Measurements from ENCODE around the gene ZNF444.
A peak's percentile ranks its signal among the peaks of the same experiment; 100 is the strongest.
"Not testable (repeated sequence)": the region's sequence is repeated elsewhere in the genome, so short reads cannot be mapped to it uniquely, and the experiment has no call there.

The ZNF444 gene

DNA sequence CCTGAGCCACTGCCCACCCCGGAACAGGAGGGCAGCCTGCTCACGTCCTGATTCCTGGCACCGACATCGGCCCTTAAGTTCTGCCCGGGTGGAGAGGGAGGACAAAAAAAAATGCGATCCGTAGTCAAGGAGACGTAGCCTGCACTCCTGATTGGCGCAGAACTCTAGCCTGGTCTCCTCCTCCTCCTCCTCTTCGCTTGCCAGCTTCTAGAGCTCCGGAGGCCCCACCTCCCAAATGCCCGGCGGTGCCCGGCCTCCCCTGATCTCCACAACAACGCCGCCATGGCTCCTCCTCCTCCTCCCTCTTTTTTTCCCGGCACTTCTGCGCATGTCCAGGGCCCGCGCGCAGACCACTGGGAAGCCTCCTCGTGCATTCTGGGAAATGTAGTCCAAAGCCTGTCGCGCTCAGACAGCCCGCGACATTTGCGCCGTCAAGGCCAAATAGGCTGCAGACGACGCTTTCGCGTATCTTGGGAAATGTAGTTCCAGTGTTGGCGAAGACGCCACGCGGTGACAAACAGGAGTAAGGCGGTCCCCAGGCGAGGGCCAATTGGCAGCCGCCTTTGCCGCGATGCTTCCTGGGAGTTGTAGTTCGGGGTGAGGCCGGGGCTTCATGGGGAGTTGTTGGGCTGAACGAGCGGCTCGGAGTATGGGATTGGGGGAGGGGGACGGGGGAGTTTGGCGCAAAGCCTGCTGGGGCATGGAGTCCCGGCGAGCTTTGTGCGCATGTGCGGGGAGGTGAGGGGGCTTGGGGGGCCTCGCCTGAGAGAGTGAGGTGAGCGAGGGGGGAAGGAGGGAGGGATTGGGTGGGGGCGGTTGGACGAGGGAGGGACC is at the start of gene ZNF444:
TSS of gene ZNF444 (plus strand) at position 705 of the 834 bp plus-strand sequence. CDS start 5,625 bp downstream, outside the sequence.
- DNase-seq, result peak; percentile 96 to 99

DNA sequence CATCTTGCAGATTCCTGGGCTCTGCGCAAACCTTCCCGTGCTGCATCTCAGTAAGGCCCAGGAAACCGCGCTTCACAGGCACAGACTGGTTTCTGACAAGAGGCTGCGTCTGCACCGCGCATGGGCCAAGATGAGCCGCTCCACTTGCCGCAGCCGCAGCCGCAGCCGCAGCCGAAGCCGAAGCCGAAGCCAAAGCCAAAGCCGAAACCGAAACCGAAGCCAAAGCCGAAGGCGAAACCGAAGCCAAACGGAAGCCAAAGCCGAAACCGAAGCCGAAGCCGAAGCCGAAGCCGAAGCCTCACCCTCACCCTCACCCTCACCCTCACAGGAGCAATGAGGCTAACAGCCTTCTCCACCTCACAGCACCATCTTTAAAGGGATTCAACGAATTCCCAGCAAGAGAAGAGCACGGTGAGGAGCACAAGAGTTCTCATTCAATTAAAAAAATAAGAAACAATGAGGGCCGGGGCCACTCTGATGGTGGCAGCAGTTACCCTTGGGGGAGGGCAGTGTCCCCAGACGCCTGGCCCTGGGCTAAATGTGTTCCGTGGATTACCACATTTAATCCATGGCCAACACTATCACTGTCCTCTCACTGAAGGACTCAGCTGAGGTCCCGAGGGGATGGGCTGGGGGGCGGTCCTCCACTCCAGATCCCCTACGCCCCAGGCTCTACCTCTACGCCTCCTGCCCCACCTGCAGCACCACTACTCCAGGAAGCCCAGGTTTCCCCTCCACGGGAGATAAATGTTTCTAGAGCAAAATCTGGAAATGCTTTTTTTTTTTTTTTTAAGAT is 49.1 kb upstream of the ZNF444 start:
- DNase-seq, result peak; percentile 36 to 68

DNA sequence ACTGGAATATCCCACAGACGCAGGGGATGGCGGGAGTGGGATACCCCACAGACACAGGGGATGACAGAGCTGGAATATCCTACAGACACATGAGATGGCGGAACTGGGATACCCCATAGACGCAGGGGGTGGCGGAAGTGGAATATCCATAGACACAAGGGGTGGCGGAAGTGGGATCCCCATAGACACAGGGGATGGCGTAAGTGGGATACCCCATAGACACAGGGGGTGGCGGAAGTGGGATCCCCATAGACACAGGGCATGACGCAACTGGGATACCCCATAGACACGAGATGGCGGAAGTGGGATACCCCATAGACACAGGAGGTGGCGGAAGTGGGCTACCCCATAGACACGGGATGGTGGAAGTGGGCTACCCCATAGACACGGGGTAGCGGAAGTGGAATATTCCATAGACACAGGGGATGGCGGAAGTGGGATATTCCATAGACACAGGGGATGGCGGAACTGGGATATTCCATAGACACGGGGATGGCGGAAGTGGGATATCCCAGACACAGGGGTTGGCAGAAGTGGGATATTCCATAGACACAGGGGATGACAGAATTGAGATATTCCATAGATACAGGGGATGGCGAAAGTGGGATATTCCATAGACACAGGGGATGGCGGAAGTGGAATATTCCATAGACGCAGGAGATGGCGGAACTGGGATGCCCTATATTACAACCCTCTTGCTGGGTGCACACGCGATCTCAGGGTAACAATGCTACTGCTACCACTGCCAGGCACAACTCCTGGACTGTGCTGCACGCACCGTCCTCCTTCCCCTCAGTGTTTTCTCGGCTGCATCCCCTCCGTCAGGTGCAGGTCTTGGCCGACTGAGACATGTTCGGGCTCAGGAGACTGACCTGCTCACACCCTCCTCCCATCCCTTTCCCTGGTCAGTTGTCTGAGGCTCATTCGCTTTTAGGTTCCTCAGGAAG is 48.1 kb upstream of the ZNF444 start:
- DNase-seq, result no peak

DNA sequence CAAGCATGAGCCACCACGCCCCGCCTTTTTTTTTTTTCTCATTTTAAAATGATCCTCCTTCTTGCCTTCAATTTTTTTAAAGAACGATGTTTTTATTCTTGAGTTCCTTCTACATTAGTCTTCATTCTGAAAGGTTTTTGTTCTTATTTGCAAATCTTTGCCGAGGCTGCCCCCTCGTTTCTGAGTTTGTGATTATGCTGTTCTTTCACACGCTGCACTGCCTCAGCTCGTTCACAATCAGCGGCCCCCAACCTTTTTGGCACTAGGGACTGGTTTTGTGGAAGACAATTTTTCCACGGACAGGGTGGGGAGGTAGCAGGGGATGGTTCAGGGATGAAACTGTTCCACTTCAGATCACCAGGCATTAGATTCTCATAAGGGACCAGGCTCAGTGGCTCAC is 46.6 kb upstream of the ZNF444 start:
- no peak for DNase-seq

DNA sequence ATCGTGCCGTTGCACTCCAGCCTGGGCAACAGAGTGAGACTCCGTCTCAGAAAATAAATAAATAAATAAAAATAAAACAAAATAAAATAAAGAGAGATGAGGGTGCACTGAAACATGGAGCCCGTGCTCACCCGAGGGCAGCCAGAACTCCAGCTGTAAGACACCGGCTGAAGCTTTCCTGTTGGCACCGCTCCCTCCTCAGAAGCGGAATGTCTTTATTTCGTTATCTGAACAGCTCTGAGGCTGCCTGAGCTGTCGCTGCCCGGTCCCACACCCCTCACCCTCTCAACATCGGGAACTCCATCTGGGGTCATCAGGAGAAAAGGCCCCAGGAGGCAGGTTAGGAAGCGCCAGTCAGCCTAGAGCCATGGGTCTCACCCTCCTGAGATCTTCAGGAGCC is 44.4 kb upstream of the ZNF444 start:
- no peak for DNase-seq

DNA sequence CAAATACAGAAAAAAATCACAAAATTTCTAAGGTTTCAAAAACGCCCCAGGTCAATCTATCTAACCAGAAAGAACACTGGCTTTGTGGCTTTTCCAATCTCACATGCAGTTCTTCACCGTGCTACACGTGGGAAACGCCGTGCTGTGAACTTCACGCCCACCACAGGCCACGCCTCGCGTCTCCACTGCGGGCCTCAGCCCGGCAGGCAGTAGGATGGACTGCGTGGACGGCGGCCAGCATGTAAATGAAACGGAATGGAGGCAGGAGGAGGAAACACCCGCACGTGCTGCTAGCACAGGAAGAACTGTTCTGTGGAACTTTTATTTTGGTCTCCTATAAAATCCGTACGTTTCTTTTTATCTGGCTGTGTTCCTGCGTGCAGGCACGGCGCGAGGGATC is 43.8 kb upstream of the ZNF444 start:
- no peak for DNase-seq

DNA sequence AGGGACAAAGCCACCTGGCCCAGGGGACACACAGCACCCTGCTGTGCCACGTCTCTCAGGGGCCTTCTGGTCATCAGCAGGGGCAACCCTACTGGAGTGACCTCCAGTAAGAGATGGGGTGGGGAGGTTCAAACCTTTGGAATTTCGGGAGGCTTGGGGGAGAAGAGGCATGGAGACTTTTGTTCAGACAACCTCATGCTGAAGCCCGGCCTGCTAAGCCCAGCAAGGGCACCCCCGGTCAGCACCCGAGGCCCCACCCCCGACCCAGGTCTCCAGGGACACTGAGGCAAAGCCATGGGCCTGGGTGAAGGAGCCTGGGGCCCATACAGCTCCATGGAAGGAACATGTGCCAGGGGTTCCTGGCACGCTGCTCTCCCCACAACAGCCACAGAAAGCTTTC is 43.3 kb upstream of the ZNF444 start:
- no peak for DNase-seq

DNA sequence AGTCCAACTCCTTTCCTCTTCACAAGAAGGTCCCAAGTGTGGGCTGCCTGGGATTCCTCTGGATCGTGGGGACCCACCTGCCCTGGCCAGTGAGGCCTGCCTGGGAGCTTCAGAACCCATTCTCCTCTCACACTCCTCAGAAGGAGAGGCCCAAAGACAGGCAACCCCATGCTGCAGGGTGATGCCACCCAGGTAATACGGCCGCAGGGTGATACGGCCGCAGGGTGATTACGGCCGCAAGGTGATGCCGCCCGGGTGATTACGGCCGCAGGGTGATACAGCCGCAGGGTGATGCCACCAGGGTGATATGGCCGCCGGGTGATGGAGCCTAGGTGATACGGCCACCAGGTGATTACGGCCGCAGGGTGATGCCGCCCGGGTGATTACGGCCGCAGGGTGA is 42.9 kb upstream of the ZNF444 start:
- DNase-seq, result not testable (repeated sequence)

DNA sequence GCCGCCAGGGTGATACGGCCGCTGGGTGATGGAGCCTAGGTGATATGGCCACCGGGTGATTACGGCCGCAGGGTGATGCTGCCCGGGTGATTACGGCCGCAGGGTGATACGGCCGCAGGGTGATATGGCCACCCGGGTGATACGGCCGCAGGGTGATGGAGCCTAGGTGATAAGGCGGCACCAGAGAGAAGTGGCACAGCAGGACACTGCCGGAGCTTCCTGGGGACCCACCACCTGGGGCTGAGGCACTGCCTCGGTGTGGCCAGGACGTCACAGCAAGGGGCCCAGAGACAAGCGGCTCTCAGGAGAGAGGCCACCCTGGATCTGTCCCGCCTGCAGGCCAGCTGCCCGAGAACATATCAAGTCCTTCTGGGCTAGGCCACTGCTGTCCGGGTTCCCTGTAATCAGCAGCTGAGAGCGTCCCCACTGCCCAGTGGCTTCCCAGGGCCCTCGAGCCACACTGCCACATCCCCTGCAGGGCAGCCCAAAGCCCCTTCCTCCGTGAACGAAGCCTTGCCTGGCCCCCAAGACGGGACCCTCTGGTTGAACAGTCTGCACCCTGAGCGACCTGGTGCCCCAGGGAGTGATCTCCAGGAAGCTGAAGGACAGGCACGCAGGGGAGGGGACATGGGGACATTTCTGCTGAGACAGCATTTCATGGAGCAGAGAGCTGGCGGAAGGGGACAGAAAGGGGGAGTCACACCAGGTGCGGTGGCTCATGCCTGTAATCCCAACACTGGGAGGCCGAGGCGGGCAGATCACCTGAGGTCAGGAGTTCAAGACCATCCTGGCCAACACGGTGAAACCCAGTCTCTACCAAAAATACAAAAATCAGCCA is 42.1 kb upstream of the ZNF444 start:
- DNase-seq, result no peak

DNA sequence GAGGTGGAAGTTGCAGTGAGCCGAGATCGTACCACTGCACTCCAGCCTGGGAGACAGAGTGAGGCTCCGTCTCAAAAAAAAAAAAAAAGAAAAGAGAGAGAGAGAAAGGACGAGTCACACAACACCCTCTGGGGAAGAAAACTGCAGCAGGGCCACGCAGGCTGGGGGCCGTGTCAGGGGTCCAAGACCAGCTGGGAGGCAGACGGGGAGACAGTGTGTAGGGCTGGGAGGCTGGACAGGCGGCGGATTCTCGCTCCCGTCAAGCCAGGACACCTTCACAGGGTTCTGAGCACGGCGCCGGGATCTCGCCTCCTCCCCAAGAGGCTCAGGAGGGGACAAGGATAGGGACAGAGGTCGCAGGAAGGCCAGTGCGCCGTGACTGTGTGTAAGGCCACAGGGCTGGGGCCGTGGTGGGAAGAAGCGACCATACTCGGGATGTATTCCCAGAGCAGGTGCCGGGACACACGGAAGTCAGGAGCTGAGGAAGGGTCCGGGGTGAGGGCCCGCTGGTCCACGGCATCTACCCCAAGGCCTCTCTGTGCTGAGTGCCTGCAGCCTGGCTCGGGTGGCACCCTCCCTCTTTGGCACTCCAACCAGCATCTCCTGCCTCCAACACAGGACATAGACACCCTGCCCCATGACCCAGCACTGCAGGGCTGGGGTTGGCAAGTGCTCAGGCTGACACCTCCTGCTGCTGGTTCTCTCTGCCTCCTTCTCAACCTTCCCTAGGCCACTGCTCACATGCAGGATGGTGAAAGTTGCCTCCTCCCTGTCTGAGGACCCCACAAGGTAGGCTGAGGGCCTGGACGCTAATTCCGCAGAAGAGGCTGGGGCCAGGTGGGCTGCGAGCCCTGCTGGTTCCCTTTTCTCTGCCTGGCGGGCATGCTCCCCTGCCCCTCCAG is 41.2 kb upstream of the ZNF444 start:
- DNase-seq, result no peak

DNA sequence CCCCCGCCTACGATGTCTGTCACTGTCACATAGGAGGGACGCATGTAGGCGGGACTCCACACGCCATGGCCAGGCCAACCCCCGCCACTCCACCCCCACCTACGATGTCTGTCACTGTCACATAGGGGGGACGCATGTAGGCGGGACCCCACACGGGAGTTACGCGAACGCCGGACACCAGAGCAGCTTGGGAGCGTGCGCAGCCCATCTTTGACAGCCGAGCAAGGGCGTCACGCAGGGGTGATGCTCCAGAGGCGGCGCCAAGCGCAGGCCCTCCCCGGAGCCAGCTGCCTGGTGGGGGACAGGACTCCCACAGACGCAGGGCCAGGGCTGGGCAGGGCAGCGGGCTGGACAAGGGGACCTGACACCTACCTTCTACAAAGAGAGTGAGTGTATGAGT is 40.0 kb upstream of the ZNF444 start:
- DNase-seq, result no peak

DNA sequence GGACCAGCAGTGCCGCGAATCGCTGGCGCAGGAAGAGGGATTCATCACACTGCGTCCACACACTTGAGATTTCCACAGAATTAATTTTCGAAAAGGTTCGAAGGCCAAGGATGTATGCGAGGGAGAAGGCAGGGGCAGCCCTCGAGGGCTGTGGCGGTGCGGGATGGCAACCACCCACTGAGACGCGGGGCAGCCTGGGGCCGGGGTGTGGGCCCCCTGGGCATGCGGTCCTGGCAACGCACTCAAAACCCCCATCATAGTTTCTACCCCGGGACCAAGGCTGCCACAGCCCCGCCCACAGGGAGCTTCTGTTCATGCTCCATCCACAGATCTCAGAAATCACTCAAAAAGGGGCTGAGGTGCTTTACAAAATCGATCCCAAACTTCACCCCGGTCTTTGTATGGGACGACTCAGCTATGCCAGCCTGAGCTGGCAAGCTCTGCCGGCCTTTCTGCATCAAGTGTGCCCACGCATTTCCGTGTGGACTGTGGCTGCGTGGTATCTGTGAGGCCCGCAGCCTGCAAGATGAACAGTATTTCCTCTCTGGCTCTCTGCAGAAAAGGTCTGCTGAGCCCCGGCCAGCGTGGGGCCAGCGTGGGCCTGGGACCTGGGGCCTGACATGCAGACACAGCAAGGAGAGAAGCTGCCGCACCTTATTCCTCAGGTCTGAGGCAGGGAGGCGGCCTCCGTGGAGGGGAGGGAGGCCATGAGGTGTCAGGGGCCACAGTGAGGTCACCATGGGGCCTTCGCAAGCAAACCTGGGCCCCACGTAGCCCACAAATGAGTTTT is 39.1 kb upstream of the ZNF444 start:
- DNase-seq, result no peak

DNA sequence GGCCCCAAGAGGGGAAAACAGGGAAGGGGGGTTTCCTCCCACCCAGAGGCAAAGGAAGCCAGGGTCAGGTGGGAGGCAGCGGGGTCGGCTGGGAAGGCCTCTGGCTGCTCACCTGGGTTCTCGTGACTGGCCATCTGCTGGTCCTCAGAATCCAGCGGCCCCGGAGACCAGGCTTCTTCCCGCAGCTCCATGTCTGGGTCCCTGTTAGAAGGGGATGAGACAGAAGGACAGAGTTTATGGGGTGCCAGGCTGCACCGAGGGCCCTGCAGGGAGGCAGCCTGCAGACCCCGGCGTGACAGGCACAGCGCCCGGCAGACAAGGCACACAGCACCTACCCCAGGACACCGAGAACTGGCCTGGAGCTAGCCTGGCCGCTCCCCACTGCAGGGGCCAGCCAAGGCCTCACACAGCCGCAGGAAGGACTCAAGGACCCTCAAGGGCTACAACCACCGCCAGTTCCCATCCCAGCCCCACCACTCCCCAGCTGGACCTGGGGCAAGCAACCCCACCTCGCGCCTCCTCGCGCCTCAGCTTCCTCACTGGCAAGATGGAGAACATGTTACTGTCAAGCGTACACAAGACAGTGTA is 38.0 kb upstream of the ZNF444 start:
- no peak for DNase-seq

DNA sequence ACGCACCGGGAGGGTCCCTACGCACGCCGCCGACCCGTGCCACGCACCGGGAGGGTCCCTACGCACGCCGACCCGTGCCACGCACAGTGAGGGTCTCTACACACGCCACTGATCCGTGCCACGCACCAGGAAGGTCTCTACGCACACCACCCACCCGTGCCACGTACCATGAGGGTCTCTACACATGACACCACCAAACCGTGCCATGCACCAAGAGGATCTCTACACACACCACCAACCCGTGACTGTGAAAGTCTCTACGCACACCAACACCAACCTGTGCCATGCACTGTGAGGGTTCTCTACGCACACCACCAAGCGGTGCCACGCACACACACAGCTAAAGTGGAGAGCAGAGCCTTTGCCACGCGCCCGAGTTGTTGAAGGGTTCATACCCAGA is 36.7 kb upstream of the ZNF444 start:
- DNase-seq, result no peak

DNA sequence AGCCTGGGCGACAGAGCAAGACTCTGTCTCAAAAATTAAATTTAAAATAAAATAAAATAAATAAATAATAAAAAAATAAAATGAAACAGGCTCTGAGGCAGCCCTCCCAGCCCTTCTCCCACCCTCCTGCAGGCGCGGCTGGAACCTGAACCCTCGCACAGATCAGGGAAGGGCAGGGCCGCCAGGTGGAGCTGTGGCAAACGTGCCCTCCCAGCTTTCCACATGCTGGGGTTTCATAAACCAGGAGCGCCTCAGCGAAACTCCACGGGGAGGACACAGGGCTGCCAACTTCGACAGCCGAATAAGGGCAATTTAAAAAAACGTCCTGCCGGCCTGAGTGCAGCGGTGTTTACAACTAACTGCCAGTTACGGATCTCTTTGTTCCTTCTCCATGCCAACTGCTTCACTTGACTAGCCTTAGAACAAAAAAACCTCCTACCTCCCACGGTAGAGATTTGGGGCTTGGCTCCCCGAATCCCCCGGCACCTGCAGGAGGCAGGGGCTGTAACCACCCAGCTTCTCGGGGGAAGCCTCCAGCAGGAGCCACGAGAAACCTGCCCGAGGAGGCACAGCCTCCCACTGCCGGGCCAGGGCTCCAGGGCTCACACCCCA is 35.9 kb upstream of the ZNF444 start:
- DNase-seq, result no peak

DNA sequence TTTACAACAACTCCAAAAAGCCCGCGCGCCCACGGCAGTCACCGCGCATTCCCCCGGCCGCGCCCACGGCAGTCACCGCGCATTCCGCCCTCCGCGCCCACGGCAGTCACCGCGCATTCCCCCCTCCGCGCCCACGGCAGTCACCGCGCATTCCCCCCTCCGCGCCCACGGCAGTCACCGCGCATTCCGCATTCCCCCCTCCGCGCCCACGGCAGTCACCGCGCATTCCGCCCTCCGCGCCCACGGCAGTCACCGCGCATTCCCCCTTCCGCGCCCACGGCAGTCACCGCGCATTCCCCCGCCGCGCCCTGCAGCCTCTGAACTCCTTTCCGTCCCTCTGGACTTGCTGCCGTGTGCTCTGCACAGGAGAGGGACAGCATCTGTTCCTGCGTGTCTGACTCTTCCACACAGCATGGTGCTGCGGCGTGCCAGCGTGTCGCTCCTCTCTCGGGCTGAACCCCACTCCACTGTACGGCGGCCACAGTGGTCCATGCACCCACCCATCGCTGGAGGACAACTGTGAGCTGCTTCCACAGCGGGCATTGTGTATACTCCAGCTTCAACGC is 35.2 kb upstream of the ZNF444 start:
- DNase-seq, result not testable (repeated sequence)

DNA sequence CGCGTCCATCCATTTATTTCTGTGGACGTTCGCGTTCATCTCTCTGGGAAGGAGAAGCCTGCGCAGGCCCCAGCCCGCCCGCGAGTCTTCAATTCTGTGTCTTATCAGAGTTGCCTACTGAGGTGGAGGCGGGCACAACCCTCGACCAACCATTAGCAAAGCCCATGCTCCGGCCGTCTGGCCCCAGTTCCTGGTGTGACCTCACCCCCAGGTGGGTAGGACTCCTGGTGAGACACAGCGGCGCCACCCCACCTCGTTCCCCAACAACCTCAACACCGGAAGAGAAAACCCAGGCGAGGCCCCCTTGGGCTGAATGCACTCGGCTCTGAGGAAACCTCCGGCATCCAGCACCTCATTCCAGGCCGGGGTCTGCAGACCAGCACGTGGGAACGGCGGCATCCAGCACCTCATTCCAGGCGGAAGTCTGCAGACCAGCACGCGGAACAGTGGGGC is 34.7 kb upstream of the ZNF444 start:
- no peak for DNase-seq

DNA sequence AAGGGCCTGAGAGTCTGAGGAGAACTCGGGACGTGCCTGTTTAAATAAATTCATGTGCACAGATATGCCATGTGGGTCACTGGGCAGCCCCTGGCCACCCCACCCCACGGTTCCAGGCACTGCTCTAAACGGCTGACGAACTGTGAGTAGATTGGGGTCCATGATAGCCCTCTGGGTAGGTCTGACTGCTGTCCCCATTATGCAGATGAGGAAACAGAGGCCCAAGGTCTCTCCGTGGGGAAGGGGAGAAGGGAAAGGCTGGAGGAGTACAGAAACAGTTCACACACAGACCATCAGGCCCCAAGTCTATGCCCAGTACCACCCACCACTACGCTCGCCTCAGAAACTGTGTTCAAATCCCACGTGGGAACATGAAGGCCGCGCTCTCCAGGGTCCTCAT is 34.1 kb upstream of the ZNF444 start:
- no peak for DNase-seq

Data from SW 1271 (cell line).